ENCODE results near the gene STAP1. TPM values are rescaled to one million over a fixed set of nuclear protein-coding genes. Genes with fewer than 3 reads are reported as not detected.
A peak's percentile ranks its signal among the peaks of the same experiment; 100 is the strongest.

The STAP1 gene
- total RNA-seq, 1 experiment from 2014 or later: not detected

DNA sequence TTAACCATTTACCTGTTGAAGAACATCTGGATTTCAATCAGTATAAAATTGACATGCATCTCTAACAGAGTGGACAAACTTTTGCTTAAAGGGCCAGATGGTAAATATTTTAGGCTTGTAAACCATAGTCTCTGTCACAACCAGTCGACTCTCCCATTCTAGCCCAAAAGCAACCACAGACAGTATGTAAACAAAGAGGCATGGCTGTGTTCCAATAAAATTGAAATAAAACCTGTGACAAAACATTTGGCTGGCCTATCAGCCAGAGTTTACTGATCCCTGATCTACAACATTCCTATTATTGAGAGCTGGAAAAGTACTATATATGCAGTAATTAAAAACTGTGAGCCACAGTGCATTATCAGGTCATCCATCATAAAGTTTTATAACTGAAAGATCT is 16.5 kb upstream of the STAP1 start (continued):
- TF ChIP-seq REST (IDR thresholded peaks at IDR 0.05; ENCODE audit: low read depth): no peak
- TF ChIP-seq SP1 (IDR thresholded peaks at IDR 0.05; ENCODE audit: low read depth): no peak
- TF ChIP-seq POLR2A (IDR thresholded peaks at IDR 0.05; ENCODE audit: borderline replicate concordance, extremely low read depth, insufficient read depth, insufficient read length): no peak
- no peak for TF ChIP-seq CEBPB (IDR thresholded peaks at IDR 0.05; ENCODE audit: low read depth)
- no peak for TF ChIP-seq ZBTB33 (IDR thresholded peaks at IDR 0.05; ENCODE audit: extremely low read depth, insufficient replicate concordance, low read length)

DNA sequence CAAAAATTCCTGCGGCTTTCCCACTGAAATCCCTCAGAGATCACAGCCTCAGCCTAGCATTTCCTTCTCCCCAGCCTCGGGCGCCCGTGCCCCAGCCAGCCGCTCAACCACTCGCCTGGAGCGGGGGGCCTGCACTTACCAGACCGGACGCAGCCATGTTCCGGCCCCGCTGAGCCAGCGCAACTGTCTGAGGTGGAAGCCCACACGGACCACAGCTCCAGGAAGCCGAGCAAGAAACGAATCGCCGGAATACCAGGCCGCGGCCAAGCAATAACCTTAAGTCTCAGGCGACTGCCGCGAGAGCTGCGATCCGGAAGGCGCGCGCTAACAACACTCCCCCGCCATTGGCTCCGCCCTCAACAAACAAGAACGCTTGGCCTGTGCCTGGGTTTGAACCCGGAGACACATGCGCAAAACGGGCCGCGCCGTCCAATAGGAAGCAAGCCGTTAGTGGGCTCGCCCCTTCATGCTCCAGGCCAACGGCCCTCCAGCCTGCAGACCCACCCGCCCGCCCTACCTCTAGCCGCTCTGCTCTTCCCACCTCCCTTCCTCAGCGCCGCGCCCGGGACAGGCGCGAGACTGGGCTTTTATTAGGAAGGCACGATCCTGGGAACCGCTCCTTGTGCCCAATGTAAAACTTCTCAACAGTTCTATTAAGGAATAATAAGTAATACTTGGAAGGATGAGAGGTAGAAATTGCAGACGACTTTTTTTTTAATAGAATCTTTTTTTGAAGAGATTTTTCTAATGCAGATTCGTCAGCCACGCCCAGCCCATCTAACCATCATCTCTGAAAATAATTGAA is 13.1 kb upstream of the STAP1 start, which contains the start of gene CENPC:
TSS of gene CENPC (minus strand) at position 305 of the 805 bp plus-strand sequence. CDS start at position 157, 148 bp downstream.
- H3K79me2 ChIP-seq (ENCODE audit: insufficient read depth, low read length): peaks cover 37% of the 10 kb centered on the region
- intact Hi-C loops (cut with micrococcal nuclease): no loop called here
- ChIA-PET RAD21 (ENCODE audit: low non-redundant PET in 1 of 2, low total read pairs in 2 of 2, uncharacterized antibody in 2 of 2, unreplicated experiment in 2 of 2) (no interaction called here), POLR2A (interaction anchor here (0.8 to 1.4 kb wide), 3 partner anchors 10 to 196 kb away, joined by 3 to 4 read pairs (median 3); no protein-coding TSS in a partner anchor), CTCF (no interaction called here)
- no peaks in the 10 kb centered on the region for H4K20me1 ChIP-seq (ENCODE audit: insufficient read depth)
- H3K4me2 ChIP-seq (ENCODE audit: low read length): peak within 1 kb of the TSS; percentile 84
- no peaks in the 10 kb centered on the region for H3K9me2 ChIP-seq (ENCODE audit: insufficient read depth)
- H2AFZ ChIP-seq (ENCODE audit: low read depth, low read length, poor library complexity, severe bottlenecking): peak within 1 kb of the TSS; percentile 72
- H3K4me1 ChIP-seq (ENCODE audit: control insufficient read depth in 1 of 2, insufficient read depth in 2 of 2, low read length in 2 of 2): peaks cover 5 to 11% of the 10 kb centered on the region in 2 experiments; a peak in 3 of 4 replicates
- peak within 1 kb of the TSS; percentile 82 for H3K27ac ChIP-seq (ENCODE audit: low read depth, low read length)
- H3K4me3 ChIP-seq (replicated peaks in 1 of 2; ENCODE audit: low read depth in 1 of 2, low read length in 2 of 2): peak within 1 kb of the TSS; percentile 74 to 91
- no peaks in the 10 kb centered on the region for H3K27me3 ChIP-seq (ENCODE audit: insufficient read depth, low read length)
- peaks cover 0 to 3% of the 10 kb centered on the region in 2 experiments; a peak in 1 of 4 replicates for H3K36me3 ChIP-seq (ENCODE audit: control insufficient read depth in 1 of 2, insufficient read depth in 2 of 2, low read length in 2 of 2)
- peak; percentile 94 for DNase-seq (ENCODE audit: low read depth, low spot score)
- H3K9ac ChIP-seq (ENCODE audit: low read length): peak within 1 kb of the TSS; percentile 85
- peak; percentile 98 for ATAC-seq
- no TSS peak for BruUV-seq (replicated peaks)
- no peaks in the 10 kb centered on the region for H3K9me3 ChIP-seq (ENCODE audit: control insufficient read depth in 1 of 2, insufficient read depth in 1 of 2, low read depth in 1 of 2, low read length in 2 of 2)
- peak; percentile 91 for TF ChIP-seq ZBTB33 (IDR thresholded peaks at IDR 0.05; ENCODE audit: extremely low read depth, insufficient replicate concordance, low read length)
- TF ChIP-seq EZH2phosphoT487 (IDR thresholded peaks at IDR 0.05; ENCODE audit: borderline replicate concordance): no peak
- TF ChIP-seq JUND (IDR thresholded peaks at IDR 0.05): no peak
- peak; percentile 52 for TF ChIP-seq YY1 (IDR thresholded peaks at IDR 0.05; ENCODE audit: extremely low read depth, insufficient replicate concordance, low read depth, low read length)
- TF ChIP-seq EGR1 (IDR thresholded peaks at IDR 0.05; ENCODE audit: low read depth): peak; percentile 76
- TF ChIP-seq, protein P1, sequence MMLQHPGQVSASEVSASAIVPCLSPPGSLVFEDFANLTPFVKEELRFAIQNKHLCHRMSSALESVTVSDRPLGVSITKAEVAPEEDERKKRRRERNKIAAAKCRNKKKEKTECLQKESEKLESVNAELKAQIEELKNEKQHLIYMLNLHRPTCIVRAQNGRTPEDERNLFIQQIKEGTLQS (IDR thresholded peaks at IDR 0.05): no peak
- TF ChIP-seq REST (IDR thresholded peaks at IDR 0.05; ENCODE audit: low read depth): no peak

Data from HCT116 (cell line).